ENCODE data around the gene CELSR1. TPM values are rescaled to one million over a fixed set of nuclear protein-coding genes. Genes with fewer than 3 reads are reported as not detected.

Gene CELSR1
- total RNA-seq, 1 donor from 2014 or later = 2.1 TPM

DNA sequence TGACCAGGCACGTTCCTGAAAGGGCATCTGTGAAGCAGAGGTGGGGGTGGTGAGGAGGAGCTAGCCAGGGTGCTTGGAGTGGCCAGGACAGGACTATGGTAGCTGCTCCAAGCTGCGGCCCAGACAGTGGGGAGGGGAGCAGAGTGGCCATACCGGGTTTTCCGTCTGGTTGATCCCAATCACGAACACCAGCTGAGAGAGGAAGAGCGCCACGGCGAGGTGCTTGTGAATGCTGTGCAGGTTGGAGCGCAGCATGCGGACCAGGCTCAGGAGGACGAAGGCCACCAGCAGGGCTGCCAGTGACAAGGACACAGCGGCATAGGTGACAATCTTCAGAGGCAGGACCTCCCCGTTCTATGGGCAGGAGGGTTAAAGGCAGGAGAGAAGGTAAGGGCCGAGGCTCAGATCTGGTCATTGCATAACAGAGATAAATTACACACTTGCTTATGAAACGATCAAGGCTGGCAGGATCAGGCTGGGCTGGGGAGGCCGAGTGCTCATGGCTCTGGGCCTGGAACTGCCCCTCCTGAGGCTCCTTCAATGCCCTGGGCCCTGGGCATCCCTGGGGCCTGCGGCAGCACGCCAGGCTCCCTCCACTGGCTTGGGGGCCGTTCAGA, 160.4 kb downstream of the CELSR1 start:
- Histone ChIP-seq H3K9ac (ENCODE audit: low read depth in 1 of 3, low read length in 3 of 3) (no peak overlapping the region), H3K36me3 (ENCODE audit: control insufficient read depth in 3 of 3, insufficient read depth in 3 of 3, low read length in 3 of 3) (no peaks in the 10 kb centered on the region), H3K4me1 (ENCODE audit: control insufficient read depth in 3 of 3, insufficient read depth in 3 of 3, low read length in 3 of 3) (peaks cover 0 to 15% (median 6%) of the 10 kb centered on the region in 3 donors), H3K9me3 (ENCODE audit: control insufficient read depth in 3 of 3, low read length in 3 of 3) (no peaks in the 10 kb centered on the region), H3K27ac (ENCODE audit: low read depth, low read length) (no peak overlapping the region), H3K4me3 (ENCODE audit: low read length in 3 of 3) (no peak overlapping the region), H3K27me3 (ENCODE audit: control insufficient read depth in 3 of 3, insufficient read depth in 3 of 3, low read length in 3 of 3) (peaks cover 0 to 27% (median 10%) of the 10 kb centered on the region in 3 donors)

DNA sequence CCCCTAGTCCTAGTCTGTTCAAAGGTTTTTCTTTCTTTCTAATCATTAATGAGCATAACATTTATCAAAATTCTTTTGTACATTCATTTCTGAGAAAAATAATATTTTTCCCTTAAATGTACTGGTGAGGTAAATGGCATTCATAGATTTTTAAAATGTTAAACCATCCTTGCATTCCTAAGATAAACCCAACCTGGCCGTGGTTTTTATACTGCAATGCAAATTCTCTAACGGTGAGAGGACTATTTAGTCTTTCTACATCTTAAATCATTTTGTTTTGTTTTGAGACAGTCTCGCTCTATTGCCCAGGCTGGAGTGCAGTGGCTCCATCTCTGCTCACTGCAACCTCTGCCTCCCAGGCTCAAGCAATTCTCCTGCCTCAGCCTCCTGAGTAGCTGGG, 161.3 kb downstream of the CELSR1 start:
- H3K9ac ChIP-seq (ENCODE audit: low read depth in 1 of 3, low read length in 3 of 3) = no peak overlapping the region
- no peak overlapping the region for H3K4me3 ChIP-seq (ENCODE audit: low read length in 3 of 3)
- no peaks in the 10 kb centered on the region for H3K36me3 ChIP-seq (ENCODE audit: control insufficient read depth in 3 of 3, insufficient read depth in 3 of 3, low read length in 3 of 3)
- peaks cover 0 to 15% (median 6%) of the 10 kb centered on the region in 3 donors for H3K4me1 ChIP-seq (ENCODE audit: control insufficient read depth in 3 of 3, insufficient read depth in 3 of 3, low read length in 3 of 3)
- no peak overlapping the region for H3K27ac ChIP-seq (ENCODE audit: low read depth, low read length)
- H3K9me3 ChIP-seq (ENCODE audit: control insufficient read depth in 3 of 3, low read length in 3 of 3) = no peaks in the 10 kb centered on the region
- peaks cover 0 to 27% (median 6%) of the 10 kb centered on the region in 3 donors for H3K27me3 ChIP-seq (ENCODE audit: control insufficient read depth in 3 of 3, insufficient read depth in 3 of 3, low read length in 3 of 3)

DNA sequence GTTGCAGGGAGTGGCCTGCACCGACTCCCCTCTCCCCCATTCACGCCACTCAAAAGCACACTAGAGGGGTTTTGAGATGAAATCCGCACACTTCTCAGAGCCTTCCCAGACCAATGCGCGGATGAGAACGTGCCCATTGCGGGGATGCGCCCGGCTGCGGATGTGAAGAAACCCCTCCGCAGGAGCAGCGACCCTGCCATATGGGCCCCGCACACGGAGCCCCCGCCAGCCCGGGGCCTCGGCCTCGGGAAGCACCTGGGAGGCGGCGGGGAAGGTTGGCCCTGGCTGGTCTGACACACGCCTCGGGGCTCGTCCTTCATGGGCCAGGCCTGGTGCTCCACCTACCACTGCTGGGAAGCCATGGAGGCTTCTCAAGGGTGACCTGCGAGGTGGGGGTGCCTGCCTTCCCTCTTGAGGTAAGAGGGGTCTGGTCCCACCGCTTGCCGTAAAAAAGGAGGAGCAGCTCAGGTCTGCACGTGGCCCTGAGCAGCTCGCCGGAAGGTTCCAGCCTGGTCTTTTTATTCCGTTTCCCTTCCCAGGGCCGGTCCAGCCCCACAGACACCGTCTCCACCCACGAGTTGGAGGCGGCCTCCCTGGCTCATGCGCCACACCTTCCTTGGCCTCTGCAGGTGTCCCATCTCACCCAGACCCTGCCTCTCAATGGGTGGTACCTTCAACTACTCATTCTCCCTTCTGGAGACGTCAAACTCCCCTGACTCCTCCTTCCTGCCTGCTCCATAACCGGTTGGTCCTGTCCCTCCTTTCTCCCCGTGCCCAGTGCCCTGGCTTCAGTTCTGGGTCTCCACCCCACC, 162.6 kb downstream of the CELSR1 start:
- peaks cover 0 to 25% (median 6%) of the 10 kb centered on the region in 3 donors for H3K27me3 ChIP-seq (ENCODE audit: control insufficient read depth in 3 of 3, insufficient read depth in 3 of 3, low read length in 3 of 3)
- no peak overlapping the region for H3K4me3 ChIP-seq (ENCODE audit: low read length in 3 of 3)
- H3K4me1 ChIP-seq (ENCODE audit: control insufficient read depth in 3 of 3, insufficient read depth in 3 of 3, low read length in 3 of 3) = peaks cover 0 to 15% (median 6%) of the 10 kb centered on the region in 3 donors
- no peak overlapping the region for H3K27ac ChIP-seq (ENCODE audit: low read depth, low read length)
- H3K36me3 ChIP-seq (ENCODE audit: control insufficient read depth in 3 of 3, insufficient read depth in 3 of 3, low read length in 3 of 3) = no peaks in the 10 kb centered on the region
- H3K9ac ChIP-seq (ENCODE audit: low read depth in 1 of 3, low read length in 3 of 3) = no peak overlapping the region
- no peaks in the 10 kb centered on the region for H3K9me3 ChIP-seq (ENCODE audit: control insufficient read depth in 3 of 3, low read length in 3 of 3)

DNA sequence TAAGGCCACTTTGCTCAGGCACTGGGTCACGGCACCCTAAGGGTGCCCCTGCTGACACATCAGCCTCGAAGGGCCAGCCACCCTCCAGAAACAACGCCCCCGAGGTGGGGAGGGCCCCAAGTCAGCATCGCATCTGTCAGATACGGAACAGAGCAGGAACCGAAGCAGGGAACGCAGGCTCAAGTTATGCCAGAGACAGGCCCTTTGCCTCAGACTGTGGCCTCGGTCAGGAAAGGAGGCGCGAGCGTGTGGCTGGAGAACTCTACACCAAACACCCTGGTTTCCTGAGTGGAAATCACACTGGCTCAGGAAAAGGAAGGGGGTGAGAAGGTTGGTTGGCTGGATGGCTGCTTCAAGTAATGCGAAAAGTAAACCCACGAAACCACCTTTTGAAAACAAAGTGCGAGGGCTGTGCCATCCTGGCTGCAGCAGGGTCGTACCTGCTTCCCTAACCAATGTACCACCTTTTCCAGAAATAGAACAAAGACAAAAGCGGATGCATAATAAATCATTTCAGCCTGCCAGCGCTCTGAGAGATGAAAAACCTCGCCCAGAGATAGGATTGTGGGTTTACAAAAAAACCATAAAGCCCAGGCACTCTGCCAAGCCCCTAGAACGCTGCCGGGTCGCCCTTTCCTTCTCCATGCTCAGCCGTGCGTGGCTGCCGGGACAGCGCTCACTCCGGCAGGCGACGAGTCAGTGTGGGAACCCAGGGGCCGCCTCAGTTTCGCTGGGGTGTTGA, 163.3 kb downstream of the CELSR1 start:
- no peak overlapping the region for H3K27ac ChIP-seq (ENCODE audit: low read depth, low read length)
- H3K4me3 ChIP-seq (ENCODE audit: low read length in 3 of 3) = no peak overlapping the region
- no peaks in the 10 kb centered on the region for H3K9me3 ChIP-seq (ENCODE audit: control insufficient read depth in 3 of 3, low read length in 3 of 3)
- peaks cover 0 to 15% (median 6%) of the 10 kb centered on the region in 3 donors for H3K4me1 ChIP-seq (ENCODE audit: control insufficient read depth in 3 of 3, insufficient read depth in 3 of 3, low read length in 3 of 3)
- peaks cover 0 to 20% (median 10%) of the 10 kb centered on the region in 3 donors for H3K27me3 ChIP-seq (ENCODE audit: control insufficient read depth in 3 of 3, insufficient read depth in 3 of 3, low read length in 3 of 3)
- H3K36me3 ChIP-seq (ENCODE audit: control insufficient read depth in 3 of 3, insufficient read depth in 3 of 3, low read length in 3 of 3) = no peaks in the 10 kb centered on the region
- H3K9ac ChIP-seq (ENCODE audit: low read depth in 1 of 3, low read length in 3 of 3) = no peak overlapping the region

DNA sequence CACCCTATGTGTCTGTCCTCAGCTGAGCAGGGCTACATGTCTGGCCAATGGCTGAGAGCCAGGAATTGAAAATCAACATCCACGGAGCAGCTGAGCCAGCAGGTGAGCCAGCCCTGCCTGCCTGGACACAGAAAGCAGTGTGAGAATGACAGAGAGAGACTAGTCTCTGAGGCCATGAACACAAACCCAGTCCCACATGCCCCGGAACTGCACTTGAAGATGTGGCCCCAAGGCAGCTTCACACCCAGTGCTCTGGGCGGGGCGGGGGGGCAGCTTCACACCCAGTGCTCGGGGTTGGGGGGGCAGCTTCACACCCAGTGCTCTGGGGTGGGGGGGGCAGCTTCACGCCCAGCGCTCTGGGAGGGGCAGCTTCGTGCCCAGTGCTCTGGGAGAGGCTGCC, 164.3 kb downstream of the CELSR1 start:
- no peak overlapping the region for H3K27ac ChIP-seq (ENCODE audit: low read depth, low read length)
- no peak overlapping the region for H3K4me3 ChIP-seq (ENCODE audit: low read length in 3 of 3)
- peaks cover 0 to 13% (median 5%) of the 10 kb centered on the region in 3 donors for H3K4me1 ChIP-seq (ENCODE audit: control insufficient read depth in 3 of 3, insufficient read depth in 3 of 3, low read length in 3 of 3)
- H3K9me3 ChIP-seq (ENCODE audit: control insufficient read depth in 3 of 3, low read length in 3 of 3) = no peaks in the 10 kb centered on the region
- no peaks in the 10 kb centered on the region for H3K36me3 ChIP-seq (ENCODE audit: control insufficient read depth in 3 of 3, insufficient read depth in 3 of 3, low read length in 3 of 3)
- H3K27me3 ChIP-seq (ENCODE audit: control insufficient read depth in 3 of 3, insufficient read depth in 3 of 3, low read length in 3 of 3) = peaks cover 0 to 12% (median 4%) of the 10 kb centered on the region in 3 donors
- no peak overlapping the region for H3K9ac ChIP-seq (ENCODE audit: low read depth in 1 of 3, low read length in 3 of 3)

DNA sequence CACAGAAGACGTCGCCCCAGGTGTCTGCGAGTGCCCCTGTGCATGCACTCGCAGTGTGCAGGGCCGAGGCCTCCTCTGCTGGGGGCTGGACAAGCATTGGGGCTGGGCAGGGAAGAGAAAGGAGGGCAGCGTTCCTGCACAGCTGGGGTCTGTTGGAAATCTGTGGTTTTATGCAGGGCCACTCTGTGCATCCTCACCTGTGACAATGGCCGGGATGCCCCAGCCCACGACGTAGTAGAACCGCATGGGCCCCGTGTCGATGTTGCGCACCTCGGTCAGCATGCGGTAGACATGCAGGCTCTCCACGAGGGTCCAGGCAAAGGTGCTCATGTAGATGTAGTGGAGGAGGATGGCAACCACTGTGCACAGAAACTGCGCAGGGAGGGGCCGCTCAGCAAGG, 164.7 kb downstream of the CELSR1 start:
- H3K27me3 ChIP-seq (ENCODE audit: control insufficient read depth in 3 of 3, insufficient read depth in 3 of 3, low read length in 3 of 3) = peaks cover 0 to 16% (median 4%) of the 10 kb centered on the region in 3 donors
- no peaks in the 10 kb centered on the region for H3K9me3 ChIP-seq (ENCODE audit: control insufficient read depth in 3 of 3, low read length in 3 of 3)
- peaks cover 0 to 9% (median under 1%) of the 10 kb centered on the region in 3 donors for H3K4me1 ChIP-seq (ENCODE audit: control insufficient read depth in 3 of 3, insufficient read depth in 3 of 3, low read length in 3 of 3)
- no peak overlapping the region for H3K4me3 ChIP-seq (ENCODE audit: low read length in 3 of 3)
- H3K27ac ChIP-seq (ENCODE audit: low read depth, low read length) = no peak overlapping the region
- H3K9ac ChIP-seq (ENCODE audit: low read depth in 1 of 3, low read length in 3 of 3) = no peak overlapping the region
- no peaks in the 10 kb centered on the region for H3K36me3 ChIP-seq (ENCODE audit: control insufficient read depth in 3 of 3, insufficient read depth in 3 of 3, low read length in 3 of 3)

DNA sequence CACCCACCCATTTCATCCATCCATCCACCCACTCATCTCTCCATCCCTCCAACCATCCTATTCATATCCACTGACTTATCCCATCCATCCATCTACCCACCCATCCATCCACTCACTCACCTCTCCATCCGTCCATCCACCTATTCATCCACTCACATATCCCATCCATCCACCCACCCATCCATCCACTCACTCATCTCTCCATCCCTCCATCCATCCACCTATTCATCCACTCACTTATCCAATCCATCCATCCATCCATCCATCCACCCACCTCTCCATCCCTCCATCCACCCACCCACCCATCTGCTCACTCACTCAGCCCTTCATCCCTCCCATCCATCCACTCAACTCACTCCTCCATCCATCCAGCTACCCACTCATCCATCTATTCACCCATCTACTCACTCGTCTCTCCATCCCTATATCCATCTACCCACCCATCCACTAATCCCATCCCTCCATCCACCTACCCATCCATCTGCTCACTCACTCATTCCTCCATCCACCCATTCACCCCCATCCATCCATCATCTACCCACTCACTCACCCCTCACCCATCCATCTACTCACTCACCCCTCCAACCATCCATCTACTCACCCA, 165.7 kb downstream of the CELSR1 start:
- H3K4me3 ChIP-seq (ENCODE audit: low read length in 3 of 3) = no peak overlapping the region
- no peak overlapping the region for H3K27ac ChIP-seq (ENCODE audit: low read depth, low read length)
- H3K9ac ChIP-seq (ENCODE audit: low read depth in 1 of 3, low read length in 3 of 3) = no peak overlapping the region
- no peaks in the 10 kb centered on the region for H3K9me3 ChIP-seq (ENCODE audit: control insufficient read depth in 3 of 3, low read length in 3 of 3)
- H3K4me1 ChIP-seq (ENCODE audit: control insufficient read depth in 3 of 3, insufficient read depth in 3 of 3, low read length in 3 of 3) = no peaks in the 10 kb centered on the region
- peaks cover 0 to 26% (median 11%) of the 10 kb centered on the region in 3 donors for H3K27me3 ChIP-seq (ENCODE audit: control insufficient read depth in 3 of 3, insufficient read depth in 3 of 3, low read length in 3 of 3)
- no peaks in the 10 kb centered on the region for H3K36me3 ChIP-seq (ENCODE audit: control insufficient read depth in 3 of 3, insufficient read depth in 3 of 3, low read length in 3 of 3)

DNA sequence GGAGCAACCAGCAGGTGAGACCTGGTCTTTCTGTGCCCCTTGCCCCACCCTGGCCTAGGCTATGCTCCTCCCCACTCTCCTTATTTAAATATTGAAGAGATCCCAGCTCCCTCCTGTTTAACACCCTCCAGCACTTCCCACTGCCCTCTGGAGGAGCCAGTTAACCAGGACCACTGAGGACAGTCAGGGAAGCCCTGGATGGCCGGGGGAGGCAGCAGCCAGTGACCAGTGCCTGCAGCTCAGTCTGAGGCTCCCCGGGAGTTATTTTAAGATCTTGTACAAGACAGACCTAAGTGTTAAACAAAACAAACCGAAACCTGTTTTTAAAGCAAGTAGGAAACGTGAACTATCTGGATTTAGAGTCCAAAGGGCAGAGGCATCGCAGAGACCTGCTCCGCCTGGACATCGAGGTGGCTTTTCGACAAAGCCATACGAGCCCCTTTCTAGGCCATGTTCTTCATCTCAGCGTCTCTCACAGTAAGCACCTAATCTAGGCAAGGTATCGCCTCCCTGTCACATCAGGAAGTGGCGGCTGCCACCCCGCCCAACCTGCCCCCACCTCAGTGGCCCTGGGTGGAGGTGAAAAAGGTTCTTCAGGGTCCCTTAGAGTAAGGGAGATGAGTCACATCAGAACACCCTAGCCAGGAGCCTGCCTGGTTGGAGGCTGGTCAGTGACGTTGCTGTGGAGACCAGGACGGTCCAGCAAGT, 166.7 kb downstream of the CELSR1 start:
- Histone ChIP-seq H3K27ac (ENCODE audit: low read depth, low read length) (no peak overlapping the region), H3K27me3 (ENCODE audit: control insufficient read depth in 3 of 3, insufficient read depth in 3 of 3, low read length in 3 of 3) (peaks cover 0 to 32% (median 16%) of the 10 kb centered on the region in 3 donors), H3K4me3 (ENCODE audit: low read length in 3 of 3) (no peak overlapping the region), H3K9ac (ENCODE audit: low read depth in 1 of 3, low read length in 3 of 3) (no peak overlapping the region), H3K4me1 (ENCODE audit: control insufficient read depth in 3 of 3, insufficient read depth in 3 of 3, low read length in 3 of 3) (no peaks in the 10 kb centered on the region), H3K9me3 (ENCODE audit: control insufficient read depth in 3 of 3, low read length in 3 of 3) (no peaks in the 10 kb centered on the region), H3K36me3 (ENCODE audit: control insufficient read depth in 3 of 3, insufficient read depth in 3 of 3, low read length in 3 of 3) (no peaks in the 10 kb centered on the region)
